HG03439 (cell line): Measurements from ENCODE around the gene DNAJC13.
"Not testable (repeated sequence)": the region's sequence is repeated elsewhere in the genome, so short reads cannot be mapped to it uniquely, and the experiment has no call there.

Source experiments
- ATAC-seq: cut with Tn5 transposase; IDR thresholded peaks from one replicate; pipeline ENCODE4 v1.9.1; 2021; ENCODE audit warnings: mild to moderate bottlenecking, moderate library complexity; ENCODE audit not compliant: unreplicated experiment

Gene DNAJC13

GRCh38 chr3:132538072-132538471 lies 120.8 kb downstream of the DNAJC13 start:
- ATAC-seq, result no peak

GRCh38 chr3:132539681-132540080 lies 122.4 kb downstream of the DNAJC13 start:
- ATAC-seq, result no peak

GRCh38 chr3:132542577-132542976 lies 125.3 kb downstream of the DNAJC13 start:
- ATAC-seq, result no peak

- ATAC-seq, result no peak
Measured at GRCh38 chr3:132543011-132543739, 125.9 kb downstream of the DNAJC13 start.

- no peak for ATAC-seq
Measured at GRCh38 chr3:132544130-132544529, 126.8 kb downstream of the DNAJC13 start.

- ATAC-seq, result no peak
Measured at GRCh38 chr3:132545471-132545870, 128.2 kb downstream of the DNAJC13 start.

- ATAC-seq, result peak; percentile 5
Measured at GRCh38 chr3:132549169-132549568, 131.9 kb downstream of the DNAJC13 start.

- peak; percentile 57 for ATAC-seq
Measured at GRCh38 chr3:132549890-132550578, 132.7 kb downstream of the DNAJC13 start.

GRCh38 chr3:132550579-132551305 lies 133.4 kb downstream of the DNAJC13 start:
- no peak for ATAC-seq

- ATAC-seq, result no peak
Measured at GRCh38 chr3:132553826-132554225, 136.5 kb downstream of the DNAJC13 start.

- ATAC-seq, result no peak
Measured at GRCh38 chr3:132554437-132554836, 137.1 kb downstream of the DNAJC13 start.

GRCh38 chr3:132555306-132556035 lies 138.2 kb downstream of the DNAJC13 start:
- ATAC-seq, result no peak

- not testable (repeated sequence) for ATAC-seq
Measured at GRCh38 chr3:132556036-132556386, 138.7 kb downstream of the DNAJC13 start.

GRCh38 chr3:132556508-132557159 lies 139.3 kb downstream of the DNAJC13 start:
- ATAC-seq, result no peak

GRCh38 chr3:132561003-132561402 lies 143.7 kb downstream of the DNAJC13 start:
- no peak for ATAC-seq

GRCh38 chr3:132563420-132564069 lies 146.2 kb downstream of the DNAJC13 start:
- ATAC-seq, result no peak

- no peak for ATAC-seq
Measured at GRCh38 chr3:132564070-132564465, 146.8 kb downstream of the DNAJC13 start.

- ATAC-seq, result no peak
Measured at GRCh38 chr3:132568422-132568821, 151.1 kb downstream of the DNAJC13 start.

- no peak for ATAC-seq
Measured at GRCh38 chr3:132569153-132569552, 151.9 kb downstream of the DNAJC13 start.

GRCh38 chr3:132569580-132569979 lies 152.3 kb downstream of the DNAJC13 start:
- ATAC-seq, result no peak
